CD8-positive, alpha-beta memory T cell (primary cell): ENCODE measurements around the gene SMURF2. TPM values are rescaled to one million over a fixed set of nuclear protein-coding genes. Genes with fewer than 3 reads are reported as not detected.
"Not testable (repeated sequence)": the region's sequence is repeated elsewhere in the genome, so short reads cannot be mapped to it uniquely, and the experiment has no call there.

Source experiments
- CTCF ChIA-PET: fragments of 350-600 bp; sonication (Branson Sonifier 250); formaldehyde crosslinking; loops from one replicate; lab custom pipeline; 2021; ENCODE audit warnings: antibody characterized with exemption; lab: Charles Lee
- POLR2A ChIA-PET: fragments of 350-600 bp; sonication (Branson Sonifier 250); formaldehyde crosslinking; loops from one replicate; lab custom pipeline; 2021; ENCODE audit warnings: antibody characterized with exemption; lab: Charles Lee
- DNase-seq, 5 donors: peaks; one replicate each; pipeline versions ENCODE4 v3.0.0 to v3.0.0-alpha.2; 2020 to 2022; ENCODE audit warnings: mixed read lengths in 1 of 5
- H3K27ac ChIP-seq: one replicate; pipeline ENCODE4 v1.7.0; 2013; ENCODE audit warnings: low read depth, mild to moderate bottlenecking, low read length, moderate library complexity
- H3K27me3 ChIP-seq: 2 replicates; pipeline ENCODE4 v1.7.0; 2013; ENCODE audit warnings: low read length, mild to moderate bottlenecking; ENCODE audit not compliant: insufficient read depth, poor library complexity, severe bottlenecking
- H3K36me3 ChIP-seq: 2 replicates; pipeline ENCODE4 v1.7.0; 2013; ENCODE audit warnings: mild to moderate bottlenecking, low read length, moderate library complexity; ENCODE audit not compliant: insufficient read depth
- H3K4me1 ChIP-seq: 2 replicates; pipeline ENCODE4 v1.7.0; 2013; ENCODE audit warnings: mild to moderate bottlenecking, low read length, moderate library complexity; ENCODE audit not compliant: insufficient read depth
- H3K4me3 ChIP-seq: 2 replicates; pipeline ENCODE4 v1.7.0; 2013; ENCODE audit warnings: mild to moderate bottlenecking, low read length
- H3K9me3 ChIP-seq: 2 replicates; pipeline ENCODE4 v1.7.0; 2013; ENCODE audit warnings: mild to moderate bottlenecking, low read length
- H3K27ac Mint-ChIP-seq, 8 donors: one replicate each; pipeline ENCODE4 v1.8.0; 2020 to 2021; ENCODE audit warnings: mixed read lengths in 8 of 8, mild to moderate bottlenecking in 6 of 8, inconsistent platforms in 3 of 8, moderate library complexity in 3 of 8
- H3K27me3 Mint-ChIP-seq, 2 donors: one replicate each; pipeline ENCODE4 v1.8.0; 2020 to 2021; ENCODE audit warnings: mixed read lengths in 2 of 2, mild to moderate bottlenecking in 1 of 2, moderate library complexity in 1 of 2
- H3K36me3 Mint-ChIP-seq, 3 donors: one replicate each; pipeline ENCODE4 v1.8.0; 2020 to 2021; ENCODE audit warnings: mixed read lengths in 3 of 3, inconsistent platforms in 1 of 3, mild to moderate bottlenecking in 1 of 3
- H3K4me1 Mint-ChIP-seq, 3 donors: one replicate each; pipeline ENCODE4 v1.8.0; 2020 to 2021; ENCODE audit warnings: mixed read lengths in 3 of 3, inconsistent platforms in 1 of 3, mild to moderate bottlenecking in 1 of 3
- H3K4me3 Mint-ChIP-seq, 7 donors: one replicate each; pipeline ENCODE4 v1.8.0; 2020 to 2021; ENCODE audit warnings: mixed read lengths in 7 of 7, mild to moderate bottlenecking in 6 of 7, moderate library complexity in 4 of 7, inconsistent platforms in 2 of 7
- H3K9me3 Mint-ChIP-seq, 5 donors: one replicate each; pipeline ENCODE4 v1.8.0; 2020 to 2022; ENCODE audit warnings: mixed read lengths in 5 of 5, mild to moderate bottlenecking in 3 of 5, moderate library complexity in 2 of 5, inconsistent platforms in 1 of 5
- polyA plus RNA-seq: library from polyadenylated mRNA; unstranded; fragments of 300-500 nt; fragmentation: Illumina TruSeq; gene quantifications from one replicate; pipeline ENCODE4 v1.2.3, GENCODE V29; 2021
- total RNA-seq, 2 experiments: library from RNA; stranded (reverse); gene quantifications; one replicate each; pipeline ENCODE4 v1.2.3, GENCODE V29; 2021

Gene SMURF2
- total and polyA plus RNA-seq, 3 experiments from 2014 or later: 7.8 to 19.0 (median 18.9) TPM

- Histone ChIP-seq H3K27ac (no peak overlapping the region), H3K36me3 (peaks cover 32% of the 10 kb centered on the region), H3K4me1 (no peaks in the 10 kb centered on the region), H3K4me3 (no peak overlapping the region), H3K9me3 (no peaks in the 10 kb centered on the region), H3K27me3 (no peaks in the 10 kb centered on the region)
- CTCF ChIA-PET: no interaction called here
- no peak for DNase-seq
- Mint-ChIP-seq H3K4me3 (peak overlapping the region in 1 of 7 donors; percentile 0), H3K4me1 (peaks cover 9 to 12% (median 11%) of the 10 kb centered on the region in 3 donors), H3K27ac (peak overlapping the region in 7 of 8 donors; percentile 17 to 75 (median 39)), H3K27me3 (no peaks in the 10 kb centered on the region), H3K9me3 (no peaks in the 10 kb centered on the region), H3K36me3 (peaks cover 8 to 66% (median 25%) of the 10 kb centered on the region in 3 donors)
- POLR2A ChIA-PET: no interaction called here
These were observed 81.5 kb downstream of the SMURF2 start for GRCh38 chr17:64580384-64581315.

- no peaks in the 10 kb centered on the region for H3K27me3 ChIP-seq
- no peak for DNase-seq
- ChIA-PET POLR2A (interaction anchor here (0.6 to 1.1 kb wide), 2 partner anchors 32 to 495 kb away, joined by 4 to 5 read pairs; no protein-coding TSS in a partner anchor), CTCF (no interaction called here)
- peaks cover 8 to 68% (median 25%) of the 10 kb centered on the region in 3 donors for H3K36me3 Mint-ChIP-seq
- H3K4me1 ChIP-seq: no peaks in the 10 kb centered on the region
- peaks cover 9 to 12% (median 11%) of the 10 kb centered on the region in 3 donors for H3K4me1 Mint-ChIP-seq
- no peaks in the 10 kb centered on the region for H3K9me3 Mint-ChIP-seq
- H3K4me3 ChIP-seq: no peak overlapping the region
- H3K4me3 Mint-ChIP-seq: no peak overlapping the region
- no peaks in the 10 kb centered on the region for H3K9me3 ChIP-seq
- H3K27ac ChIP-seq: no peak overlapping the region
- no peaks in the 10 kb centered on the region for H3K27me3 Mint-ChIP-seq
- peaks cover 32% of the 10 kb centered on the region for H3K36me3 ChIP-seq
- peak overlapping the region in 1 of 8 donors; percentile 66 for H3K27ac Mint-ChIP-seq
These were observed 82.2 kb downstream of the SMURF2 start for GRCh38 chr17:64579917-64580316.

- H3K4me3 Mint-ChIP-seq, H3K9me3 Mint-ChIP-seq, H3K27ac Mint-ChIP-seq, H3K9me3 ChIP-seq, DNase-seq, H3K27ac ChIP-seq, CTCF ChIA-PET, H3K27me3 Mint-ChIP-seq, POLR2A ChIA-PET, H3K4me1 ChIP-seq, H3K27me3 ChIP-seq, H3K4me3 ChIP-seq: not testable (repeated sequence)
- H3K36me3 ChIP-seq: peaks cover 23% of the 10 kb centered on the region
- Mint-ChIP-seq H3K4me1 (peaks cover 20 to 31% (median 26%) of the 10 kb centered on the region in 3 donors), H3K36me3 (peaks cover 8 to 56% (median 21%) of the 10 kb centered on the region in 3 donors)
These were observed 85.1 kb downstream of the SMURF2 start for GRCh38 chr17:64577025-64577424.

GRCh38 chr17:64575431-64575830 lies 86.7 kb downstream of the SMURF2 start:
- Mint-ChIP-seq H3K4me1 (peaks cover 13 to 21% (median 15%) of the 10 kb centered on the region in 3 donors), H3K27ac (no peak overlapping the region), H3K4me3 (no peak overlapping the region), H3K36me3 (peaks cover 4 to 56% (median 12%) of the 10 kb centered on the region in 3 donors), H3K9me3 (no peaks in the 10 kb centered on the region), H3K27me3 (no peaks in the 10 kb centered on the region)
- POLR2A ChIA-PET: no interaction called here
- Histone ChIP-seq H3K36me3 (peaks cover 20% of the 10 kb centered on the region), H3K4me1 (peaks cover 6% of the 10 kb centered on the region), H3K27ac (no peak overlapping the region), H3K27me3 (no peaks in the 10 kb centered on the region), H3K4me3 (no peak overlapping the region), H3K9me3 (no peaks in the 10 kb centered on the region)
- no peak for DNase-seq
- CTCF ChIA-PET: no interaction called here

- no peaks in the 10 kb centered on the region for H3K9me3 ChIP-seq
- no peaks in the 10 kb centered on the region for H3K27me3 ChIP-seq
- H3K27ac ChIP-seq: no peak overlapping the region
- Mint-ChIP-seq H3K27me3 (no peaks in the 10 kb centered on the region), H3K27ac (no peak overlapping the region), H3K4me3 (no peak overlapping the region), H3K36me3 (peaks cover 4 to 56% (median 8%) of the 10 kb centered on the region in 3 donors), H3K4me1 (peaks cover 13 to 19% (median 15%) of the 10 kb centered on the region in 3 donors), H3K9me3 (no peaks in the 10 kb centered on the region)
- H3K4me1 ChIP-seq: peaks cover 6% of the 10 kb centered on the region
- peaks cover 18% of the 10 kb centered on the region for H3K36me3 ChIP-seq
- DNase-seq: no peak
- ChIA-PET POLR2A (interaction anchor here (0.7 kb wide), 1 partner anchor 51 kb away, joined by 3 read pairs; no protein-coding TSS in a partner anchor), CTCF (no interaction called here)
- H3K4me3 ChIP-seq: no peak overlapping the region
These were observed 87.5 kb downstream of the SMURF2 start for GRCh38 chr17:64574646-64575045.

- Mint-ChIP-seq H3K27ac (peak overlapping the region in 3 of 8 donors; percentile 1 to 88 (median 22)), H3K36me3 (peaks cover 4 to 58% (median 6%) of the 10 kb centered on the region in 3 donors), H3K27me3 (no peaks in the 10 kb centered on the region), H3K4me1 (peaks cover 13 to 19% (median 15%) of the 10 kb centered on the region in 3 donors), H3K4me3 (no peak overlapping the region), H3K9me3 (no peaks in the 10 kb centered on the region)
- peak overlapping the region; percentile 39 for H3K27ac ChIP-seq
- H3K4me3 ChIP-seq: no peak overlapping the region
- ChIA-PET CTCF (no interaction called here), POLR2A (no interaction called here)
- H3K27me3 ChIP-seq: no peaks in the 10 kb centered on the region
- H3K4me1 ChIP-seq: peaks cover 6% of the 10 kb centered on the region
- H3K9me3 ChIP-seq: no peaks in the 10 kb centered on the region
- H3K36me3 ChIP-seq: peaks cover 10% of the 10 kb centered on the region
- DNase-seq: no peak
These were observed 88.9 kb downstream of the SMURF2 start for GRCh38 chr17:64573214-64573613.

- H3K9me3 ChIP-seq: no peaks in the 10 kb centered on the region
- peak overlapping the region; percentile 65 for H3K27ac ChIP-seq
- ChIA-PET CTCF (no interaction called here), POLR2A (no interaction called here)
- Mint-ChIP-seq H3K27me3 (no peaks in the 10 kb centered on the region), H3K9me3 (no peaks in the 10 kb centered on the region), H3K4me1 (peaks cover 13 to 19% (median 15%) of the 10 kb centered on the region in 3 donors), H3K4me3 (peak overlapping the region in 1 of 7 donors; percentile 5), H3K27ac (peak overlapping the region in 6 of 8 donors; percentile 30 to 87 (median 60)), H3K36me3 (peaks cover 4 to 56% (median 4%) of the 10 kb centered on the region in 3 donors)
- no peaks in the 10 kb centered on the region for H3K27me3 ChIP-seq
- H3K36me3 ChIP-seq: peaks cover 9% of the 10 kb centered on the region
- DNase-seq: no peak
- H3K4me1 ChIP-seq: peaks cover 6% of the 10 kb centered on the region
- H3K4me3 ChIP-seq: no peak overlapping the region
These were observed 89.4 kb downstream of the SMURF2 start for GRCh38 chr17:64572682-64573154.

- peaks cover 11 to 24% (median 15%) of the 10 kb centered on the region in 3 donors for H3K4me1 Mint-ChIP-seq
- Histone ChIP-seq H3K27me3 (no peaks in the 10 kb centered on the region), H3K4me3 (no peak overlapping the region), H3K27ac (no peak overlapping the region), H3K36me3 (peaks cover 9% of the 10 kb centered on the region), H3K9me3 (no peaks in the 10 kb centered on the region), H3K4me1 (peaks cover 6% of the 10 kb centered on the region)
- no peaks in the 10 kb centered on the region for H3K27me3 Mint-ChIP-seq
- H3K36me3 Mint-ChIP-seq: peaks cover 2 to 54% (median 4%) of the 10 kb centered on the region in 3 donors
- CTCF ChIA-PET: no interaction called here
- no peak for DNase-seq
- H3K9me3 Mint-ChIP-seq: no peaks in the 10 kb centered on the region
- POLR2A ChIA-PET: no interaction called here
- H3K27ac Mint-ChIP-seq: no peak overlapping the region
- H3K4me3 Mint-ChIP-seq: no peak overlapping the region
These were observed 90.4 kb downstream of the SMURF2 start for GRCh38 chr17:64571746-64572145.
